PC-9 (cell line): ENCODE results near the gene STX2. TPM values are rescaled to one million over a fixed set of nuclear protein-coding genes. Genes with fewer than 3 reads are reported as not detected.
"Not testable (repeated sequence)": the region's sequence is repeated elsewhere in the genome, so short reads cannot be mapped to it uniquely, and the experiment has no call there.

Source experiments
- BruUV-seq: library from RNA; stranded (reverse); fragments of 400-500 nt; replicated peaks from 2 replicates; lab custom pipeline; 2021; lab: Mats Ljungman, UMichigan
- CTCF ChIA-PET: fragments of 300-600 bp; sonication (Branson Sonifier 250); formaldehyde crosslinking; loops from one replicate; lab custom pipeline; 2022; ENCODE audit warnings: antibody characterized with exemption; lab: Charles Lee
- POLR2A ChIA-PET: fragments of 300-600 bp; sonication (Branson Sonifier 250); formaldehyde crosslinking; loops from one replicate; lab custom pipeline; 2022; ENCODE audit warnings: antibody characterized with exemption; ENCODE audit not compliant: unreplicated experiment; lab: Charles Lee
- DNase-seq, 2 experiments: peaks; one replicate each; pipeline versions ENCODE4 v3.0.0 to v3.0.0-alpha.2; 2015 to 2022; ENCODE audit warnings: mixed read lengths in 1 of 2
- H2AFZ ChIP-seq: fragments of 200-600 bp; sonication (generic); 2 replicates; pipeline ENCODE4 v1.8.1; 2017; ENCODE audit warnings: antibody characterized with exemption
- H3F3A ChIP-seq: fragments of 200-600 bp; sonication (generic); 2 replicates; pipeline ENCODE4 v1.8.1; 2017; ENCODE audit warnings: antibody characterized with exemption, mild to moderate bottlenecking, low read depth; ENCODE audit not compliant: insufficient read depth
- H3K27ac ChIP-seq: fragments of 200-600 bp; sonication (generic); 2 replicates; pipeline ENCODE4 v1.6.1; 2016; ENCODE audit warnings: mixed run types
- H3K27me3 ChIP-seq: fragments of 200-600 bp; sonication (generic); 2 replicates; pipeline ENCODE4 v1.6.1; 2016; ENCODE audit warnings: low read depth, mixed run types; ENCODE audit not compliant: insufficient read depth
- H3K36me3 ChIP-seq: fragments of 200-600 bp; sonication (generic); 2 replicates; pipeline ENCODE4 v1.6.1; 2016; ENCODE audit warnings: low read depth, mixed run types
- H3K4me1 ChIP-seq: fragments of 200-600 bp; sonication (generic); replicated peaks from 2 replicates; pipeline ENCODE4 v1.6.1; 2016; ENCODE audit warnings: mixed run types; ENCODE audit not compliant: insufficient read depth
- H3K4me2 ChIP-seq: fragments of 200-600 bp; sonication (generic); 2 replicates; pipeline ENCODE4 v1.6.1; 2017; ENCODE audit warnings: mixed run types
- H3K4me3 ChIP-seq: fragments of 200-600 bp; sonication (generic); 2 replicates; pipeline ENCODE4 v1.6.1; 2016; ENCODE audit warnings: mixed run types
- H3K79me2 ChIP-seq: fragments of 200-600 bp; sonication (generic); 2 replicates; pipeline ENCODE4 v1.6.1; 2017; ENCODE audit warnings: low read depth, mixed run types
- H3K9me2 ChIP-seq: fragments of 200-600 bp; sonication (generic); 2 replicates; pipeline ENCODE4 v1.8.1; 2017; ENCODE audit warnings: mild to moderate bottlenecking; ENCODE audit not compliant: insufficient read depth
- H3K9me3 ChIP-seq: fragments of 200-600 bp; sonication (generic); 2 replicates; pipeline ENCODE4 v1.8.1; 2016; ENCODE audit warnings: low read depth; ENCODE audit not compliant: insufficient read depth
- H4K20me1 ChIP-seq: fragments of 200-600 bp; sonication (generic); 2 replicates; pipeline ENCODE4 v1.8.1; 2017; ENCODE audit not compliant: insufficient read depth
- EZH2 ChIP-seq: fragments of 200-600 bp; sonication (generic); IDR thresholded peaks from 2 replicates; pipeline ENCODE4 v1.8.0; 2017; ENCODE audit warnings: antibody characterized with exemption, low read depth
- intact Hi-C: fragments of 100-400 bp; cut with micrococcal nuclease; formaldehyde crosslinking; loops from one replicate; pipeline ENCODE4 v1.10.0; 2022; ENCODE audit not compliant: unreplicated experiment
- total RNA-seq: library from RNA; stranded (reverse); gene quantifications from 2 replicates; pipeline ENCODE4 v1.2.3, GENCODE V29; 2021
- TF ChIP-seq, protein P1 (sequence below): fragments of 200-600 bp; sonication (generic); conservative IDR thresholded peaks from 2 replicates; pipeline ENCODE4 v1.6.1; 2017; ENCODE audit warnings: mixed run types, antibody characterized with exemption, mild to moderate bottlenecking, moderate library complexity

The STX2 gene
- total RNA-seq, 1 experiment from 2014 or later, result 9.7 TPM

DNA sequence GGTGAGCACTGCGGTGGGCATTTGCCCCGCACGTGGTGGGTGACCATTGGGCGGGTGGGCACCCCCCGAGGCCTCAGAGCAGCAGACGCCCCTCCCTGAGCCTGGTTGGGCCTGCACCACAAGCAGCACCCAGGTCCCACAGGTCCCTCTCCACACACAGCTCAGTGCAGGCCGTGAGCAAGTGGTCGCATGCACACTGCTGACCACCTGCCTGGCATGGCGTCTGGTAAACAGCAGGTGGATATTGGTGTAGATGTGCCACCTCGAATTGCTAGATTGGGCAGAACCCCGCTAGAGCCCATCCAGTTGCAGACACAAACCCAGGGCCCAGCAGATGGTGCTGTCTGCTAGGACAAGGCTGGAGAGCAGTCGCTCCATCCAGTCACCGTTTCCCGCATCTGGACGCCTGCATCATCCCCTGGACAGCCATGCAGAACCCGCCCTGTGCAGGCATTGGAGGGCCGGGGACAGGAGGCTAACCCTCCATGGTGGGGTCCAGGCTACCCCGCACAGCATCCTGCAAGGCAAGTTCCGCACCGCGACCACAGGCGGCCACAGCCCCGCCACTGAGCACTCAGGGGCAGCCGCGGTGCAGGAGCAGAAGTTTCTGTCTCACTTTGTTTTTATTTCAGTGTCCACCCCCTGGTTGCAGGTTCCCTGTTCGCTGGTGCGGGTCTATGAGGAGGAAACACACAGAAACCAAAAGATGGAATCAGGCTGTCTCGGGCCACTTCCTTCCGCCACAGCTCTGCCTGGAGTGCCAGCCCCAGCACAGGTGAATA, 77.3 kb downstream of the STX2 start:
- no peaks in the 10 kb centered on the region for H3K36me3 ChIP-seq
- 0 out of 2 replicates have a peak, but pooled peaks cover 6% of the 10 kb centered on the region for H3K9me3 ChIP-seq
- H3K4me2 ChIP-seq, result no peak overlapping the region
- H3K4me1 ChIP-seq, result no peaks in the 10 kb centered on the region
- peaks cover 50% of the 10 kb centered on the region for H3K27me3 ChIP-seq
- no peak overlapping the region for H2AFZ ChIP-seq
- no peak overlapping the region for H3K27ac ChIP-seq
- intact Hi-C loops, result loop anchor here (1.0 kb wide), 1 partner anchor 58 kb away; no protein-coding TSS in a partner anchor
- H3K9me2 ChIP-seq, result no peaks in the 10 kb centered on the region
- H4K20me1 ChIP-seq, result no peaks in the 10 kb centered on the region
- no peak overlapping the region for H3K4me3 ChIP-seq
- POLR2A ChIA-PET, result no interaction called here
- TF ChIP-seq, protein P1, sequence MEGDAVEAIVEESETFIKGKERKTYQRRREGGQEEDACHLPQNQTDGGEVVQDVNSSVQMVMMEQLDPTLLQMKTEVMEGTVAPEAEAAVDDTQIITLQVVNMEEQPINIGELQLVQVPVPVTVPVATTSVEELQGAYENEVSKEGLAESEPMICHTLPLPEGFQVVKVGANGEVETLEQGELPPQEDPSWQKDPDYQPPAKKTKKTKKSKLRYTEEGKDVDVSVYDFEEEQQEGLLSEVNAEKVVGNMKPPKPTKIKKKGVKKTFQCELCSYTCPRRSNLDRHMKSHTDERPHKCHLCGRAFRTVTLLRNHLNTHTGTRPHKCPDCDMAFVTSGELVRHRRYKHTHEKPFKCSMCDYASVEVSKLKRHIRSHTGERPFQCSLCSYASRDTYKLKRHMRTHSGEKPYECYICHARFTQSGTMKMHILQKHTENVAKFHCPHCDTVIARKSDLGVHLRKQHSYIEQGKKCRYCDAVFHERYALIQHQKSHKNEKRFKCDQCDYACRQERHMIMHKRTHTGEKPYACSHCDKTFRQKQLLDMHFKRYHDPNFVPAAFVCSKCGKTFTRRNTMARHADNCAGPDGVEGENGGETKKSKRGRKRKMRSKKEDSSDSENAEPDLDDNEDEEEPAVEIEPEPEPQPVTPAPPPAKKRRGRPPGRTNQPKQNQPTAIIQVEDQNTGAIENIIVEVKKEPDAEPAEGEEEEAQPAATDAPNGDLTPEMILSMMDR, result peak; percentile 54
- TF ChIP-seq EZH2, result no peak
- CTCF ChIA-PET, result no interaction called here
- peak in 1 of 2 experiments; percentile 50 for DNase-seq
- H3F3A ChIP-seq, result peaks cover 6% of the 10 kb centered on the region; the same call in 1 of the 2 replicates
- no peaks in the 10 kb centered on the region for H3K79me2 ChIP-seq
- BruUV-seq, result no TSS peak

DNA sequence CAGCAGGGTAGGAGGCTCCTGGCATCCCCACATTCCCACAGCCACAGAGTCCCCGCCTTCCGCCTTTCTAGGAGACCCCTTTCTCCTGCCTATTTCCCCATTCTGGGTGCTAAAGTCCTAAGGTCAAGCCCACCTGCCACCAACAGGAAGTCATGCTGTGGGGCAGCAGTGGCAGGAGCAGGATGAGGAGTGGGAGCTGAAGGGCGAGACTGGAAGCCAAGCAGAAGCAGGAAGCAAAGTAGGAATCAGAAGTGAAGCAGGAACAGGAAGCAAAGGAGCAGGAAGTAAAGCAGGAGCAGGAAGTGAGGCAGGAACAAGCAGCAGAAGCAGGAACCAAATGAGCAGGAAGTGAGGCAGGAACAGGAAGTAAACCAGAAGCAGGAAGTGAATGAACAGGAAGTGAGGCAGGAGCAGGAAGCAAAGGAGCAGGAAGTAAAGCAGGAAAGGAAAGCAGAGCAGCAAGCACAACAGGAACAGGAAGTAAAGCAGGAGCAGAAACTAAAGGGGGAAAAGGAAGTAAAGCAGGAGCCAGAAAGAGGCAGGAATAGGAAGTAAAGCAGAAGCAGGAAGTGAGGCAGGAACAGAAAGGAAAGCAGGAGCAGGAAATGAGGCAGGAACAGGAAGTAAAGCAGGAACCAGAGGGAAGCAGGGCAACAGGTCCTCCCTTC, 84.7 kb downstream of the STX2 start:
- H3K36me3 ChIP-seq, result no peaks in the 10 kb centered on the region
- no peaks in the 10 kb centered on the region for H3K4me1 ChIP-seq
- H3F3A ChIP-seq, result no peaks in the 10 kb centered on the region
- H3K79me2 ChIP-seq, result no peaks in the 10 kb centered on the region
- no peaks in the 10 kb centered on the region for H3K9me2 ChIP-seq
- ChIA-PET CTCF (no interaction called here), POLR2A (no interaction called here)
- no peak overlapping the region for H3K4me2 ChIP-seq
- H3K27ac ChIP-seq, result no peak overlapping the region
- no peaks in the 10 kb centered on the region for H4K20me1 ChIP-seq
- no peak overlapping the region for H3K4me3 ChIP-seq
- no peak for TF ChIP-seq EZH2
- TF ChIP-seq, protein P1, result no peak
- intact Hi-C loops, result no loop called here
- DNase-seq, result no peak
- no peak overlapping the region for H2AFZ ChIP-seq
- no TSS peak for BruUV-seq
- peaks cover 58% of the 10 kb centered on the region for H3K27me3 ChIP-seq
- H3K9me3 ChIP-seq, result no peaks in the 10 kb centered on the region

DNA sequence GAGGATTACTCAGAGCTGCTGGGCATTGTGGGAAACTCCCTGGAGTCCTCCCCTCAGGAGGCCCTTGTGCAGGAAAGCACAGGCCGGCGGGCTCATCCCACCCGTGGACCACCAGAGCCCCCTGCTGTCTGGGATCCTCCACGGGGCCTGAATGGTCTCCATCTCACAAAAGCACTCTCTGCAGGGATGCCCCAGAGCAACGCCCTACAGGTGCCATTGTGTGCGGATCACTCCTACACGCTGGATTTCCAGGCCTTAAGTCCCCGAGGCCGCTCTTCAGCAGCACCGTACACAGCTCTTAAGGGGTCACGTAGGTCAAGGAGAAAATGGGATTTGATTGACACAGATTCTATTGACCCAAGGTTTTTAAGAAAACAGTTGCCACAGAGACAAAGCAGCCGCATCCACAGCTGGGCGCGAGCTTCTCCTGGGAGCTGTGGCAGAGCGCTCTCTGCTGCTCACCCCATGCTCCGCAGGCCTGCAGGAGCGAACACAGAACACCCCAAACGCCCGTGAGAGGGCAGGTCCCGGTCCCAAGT, 86.3 kb downstream of the STX2 start:
- Histone ChIP-seq H3K4me1 (no peaks in the 10 kb centered on the region), H3K36me3 (no peaks in the 10 kb centered on the region), H3K9me2 (no peaks in the 10 kb centered on the region), H3K4me2 (no peak overlapping the region), H3K27me3 (peaks cover 60% of the 10 kb centered on the region), H3F3A (no peaks in the 10 kb centered on the region), H2AFZ (no peak overlapping the region), H3K27ac (no peak overlapping the region), H3K79me2 (no peaks in the 10 kb centered on the region), H4K20me1 (no peaks in the 10 kb centered on the region), H3K4me3 (no peak overlapping the region), H3K9me3 (no peaks in the 10 kb centered on the region)
- POLR2A ChIA-PET, result no interaction called here
- TF ChIP-seq, protein P1, result no peak
- no peak for TF ChIP-seq EZH2
- DNase-seq, result no peak
- CTCF ChIA-PET, result no interaction called here
- intact Hi-C loops, result no loop called here
- BruUV-seq, result no TSS peak

DNA sequence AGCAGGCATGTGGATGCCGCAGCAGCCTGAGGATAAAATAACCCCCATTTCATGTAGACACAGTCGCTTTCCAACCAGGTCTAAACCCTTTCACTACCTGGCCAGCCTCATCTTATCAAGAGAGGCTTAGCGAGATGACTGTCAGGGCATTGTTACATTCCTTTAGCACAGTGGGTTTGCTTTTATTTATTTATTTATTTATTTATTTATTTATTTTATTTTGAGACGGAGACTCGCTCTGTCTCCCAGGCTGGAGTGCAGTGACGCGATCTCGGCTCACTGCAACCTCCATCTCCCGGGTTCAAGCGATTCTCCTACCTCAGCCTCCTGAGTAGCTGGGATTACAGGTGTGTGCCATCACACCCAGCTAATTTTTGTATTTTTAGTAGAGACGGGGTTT, 87.0 kb downstream of the STX2 start:
- H3K4me1 ChIP-seq, H2AFZ ChIP-seq, POLR2A ChIA-PET, H3K9me2 ChIP-seq, H3K4me3 ChIP-seq, intact Hi-C loops, DNase-seq, H3K4me2 ChIP-seq, H3K79me2 ChIP-seq, BruUV-seq, H4K20me1 ChIP-seq, CTCF ChIA-PET, H3K27ac ChIP-seq, H3K36me3 ChIP-seq, H3K9me3 ChIP-seq, H3F3A ChIP-seq: not testable (repeated sequence)
- H3K27me3 ChIP-seq, result peaks cover 55% of the 10 kb centered on the region
